Left ventricle myocardium inferior (tissue), 1 donor: ENCODE data around the gene WDHD1. TPM values are rescaled to one million over a fixed set of nuclear protein-coding genes. Genes with fewer than 3 reads are reported as not detected.

ENCODE experiments used
- DNase-seq: peaks from one replicate; pipeline ENCODE4 v3.0.0-alpha.2; 2020
- H3K27ac ChIP-seq: fragments of 200-600 bp; replicated peaks from 2 replicates; pipeline ENCODE4 v1.8.0; 2021
- H3K27me3 ChIP-seq: fragments of 200-600 bp; 2 replicates; pipeline ENCODE4 v1.8.0; 2021; ENCODE audit warnings: low read depth
- H3K36me3 ChIP-seq: fragments of 200-600 bp; 2 replicates; pipeline ENCODE4 v1.8.0; 2021
- H3K4me1 ChIP-seq: fragments of 200-600 bp; 2 replicates; pipeline ENCODE4 v1.8.0; 2021
- H3K4me3 ChIP-seq: fragments of 200-600 bp; 2 replicates; pipeline ENCODE4 v1.8.0; 2021; ENCODE audit warnings: mild to moderate bottlenecking, moderate library complexity
- H3K9me3 ChIP-seq: fragments of 200-600 bp; replicated peaks from 2 replicates; pipeline ENCODE4 v1.8.0; 2021
- CTCF ChIP-seq: fragments of 200-600 bp; IDR thresholded peaks from 2 replicates; pipeline ENCODE4 v1.8.0; 2021; ENCODE audit warnings: antibody characterized with exemption, mild to moderate bottlenecking, borderline replicate concordance
- intact Hi-C: fragments of 100-400 bp; cut with micrococcal nuclease; formaldehyde crosslinking; loops from one replicate; pipeline ENCODE4 v1.11.0; 2022
- total RNA-seq: library from RNA; stranded (reverse); fragmentation: NEBNext Ultra II Directional; extraction: Animal tissue kit (Norgen Biotek cat#: 25700); gene quantifications from one replicate; pipeline ENCODE4 v1.2.1, GENCODE V29; 2021
- donor health status: DM: no; HTN: yes; CAD: no; lungs with severe emphysema.

Gene WDHD1
- total RNA-seq, 1 donor from 2014 or later = 1.3 TPM

GRCh38 chr14:54942913-54943312, 84.0 kb downstream of the WDHD1 start:
- no peak for DNase-seq
- H3K4me3 ChIP-seq = no peak overlapping the region
- H3K27ac ChIP-seq = no peak overlapping the region
- H3K27me3 ChIP-seq = no peaks in the 10 kb centered on the region
- H3K36me3 ChIP-seq = no peaks in the 10 kb centered on the region
- intact Hi-C loops = no loop called here
- no peaks in the 10 kb centered on the region for H3K4me1 ChIP-seq
- no peak for TF ChIP-seq CTCF
- no peaks in the 10 kb centered on the region for H3K9me3 ChIP-seq

DNA sequence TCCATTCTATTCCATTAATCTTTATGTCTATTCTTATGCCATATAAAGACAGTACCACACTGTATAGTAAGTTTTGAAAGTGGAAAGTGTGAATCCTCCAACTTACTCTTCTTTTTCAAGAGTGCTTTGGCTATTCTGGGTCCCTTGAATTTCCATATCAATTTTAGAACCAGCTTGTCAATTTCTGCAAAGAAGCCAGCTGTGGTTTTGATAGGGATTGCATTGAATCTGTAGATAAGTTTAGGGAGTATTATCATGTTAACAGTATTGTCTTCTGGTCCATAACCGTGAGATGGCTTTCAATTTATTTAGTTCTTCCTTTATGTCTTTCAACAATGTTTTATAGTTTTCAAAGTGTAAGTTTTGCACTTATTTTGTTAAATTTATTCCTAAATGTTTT, 90.1 kb downstream of the WDHD1 start:
- Histone ChIP-seq H3K27ac (no peak overlapping the region), H3K36me3 (no peaks in the 10 kb centered on the region), H3K4me3 (no peak overlapping the region), H3K27me3 (no peaks in the 10 kb centered on the region), H3K4me1 (no peaks in the 10 kb centered on the region), H3K9me3 (no peaks in the 10 kb centered on the region)
- no peak for DNase-seq
- TF ChIP-seq CTCF = no peak
- intact Hi-C loops = no loop called here

DNA sequence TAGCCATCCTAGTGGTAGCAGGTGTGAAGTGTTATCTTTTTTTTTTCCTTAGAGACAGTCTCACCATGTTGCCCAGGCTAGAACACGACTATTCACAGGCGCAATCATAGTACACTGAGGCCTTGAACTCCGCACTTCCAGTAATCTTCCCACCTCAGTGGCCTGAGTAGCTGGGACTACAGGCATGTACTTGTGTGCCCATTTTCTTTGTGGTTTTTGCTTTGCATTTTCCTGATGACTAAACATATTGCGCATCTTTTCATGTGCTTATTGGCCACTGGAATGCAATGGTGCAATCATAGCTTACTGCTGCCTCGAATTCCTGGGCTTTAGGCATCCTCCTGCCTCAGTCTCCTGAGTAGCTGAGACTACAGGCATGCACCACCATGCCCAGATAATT, 90.9 kb downstream of the WDHD1 start:
- H3K27me3 ChIP-seq = no peaks in the 10 kb centered on the region
- H3K27ac ChIP-seq = no peak overlapping the region
- TF ChIP-seq CTCF = no peak
- no peaks in the 10 kb centered on the region for H3K4me1 ChIP-seq
- no peaks in the 10 kb centered on the region for H3K9me3 ChIP-seq
- H3K4me3 ChIP-seq = no peak overlapping the region
- no peaks in the 10 kb centered on the region for H3K36me3 ChIP-seq
- intact Hi-C loops = no loop called here
- no peak for DNase-seq

DNA sequence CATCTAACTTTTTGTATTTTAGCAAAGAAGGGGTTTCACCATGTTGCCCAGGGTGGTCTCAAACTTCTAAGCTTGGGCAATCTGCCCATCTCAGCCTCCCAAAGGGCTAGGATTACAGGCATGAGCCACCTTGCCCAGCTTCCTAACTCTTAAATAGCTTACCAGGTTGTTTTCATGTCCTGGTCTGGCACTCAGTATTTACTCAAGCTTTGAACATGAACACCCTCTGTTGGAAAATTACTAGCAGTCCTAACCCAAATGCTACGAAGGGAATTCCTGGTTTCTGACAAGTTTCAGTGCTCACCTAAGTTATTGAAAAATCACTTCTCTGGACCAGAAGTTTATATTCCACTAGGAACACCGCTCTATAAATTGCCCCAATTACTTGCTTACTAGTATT, 91.8 kb downstream of the WDHD1 start:
- Histone ChIP-seq H3K4me3 (no peak overlapping the region), H3K4me1 (no peaks in the 10 kb centered on the region), H3K9me3 (no peaks in the 10 kb centered on the region), H3K36me3 (no peaks in the 10 kb centered on the region), H3K27ac (no peak overlapping the region), H3K27me3 (no peaks in the 10 kb centered on the region)
- no peak for DNase-seq
- intact Hi-C loops = no loop called here
- no peak for TF ChIP-seq CTCF

- Histone ChIP-seq H3K4me3 (no peak overlapping the region), H3K36me3 (no peaks in the 10 kb centered on the region), H3K9me3 (no peaks in the 10 kb centered on the region), H3K27ac (no peak overlapping the region), H3K4me1 (no peaks in the 10 kb centered on the region), H3K27me3 (no peaks in the 10 kb centered on the region)
- intact Hi-C loops = no loop called here
- TF ChIP-seq CTCF = no peak
- no peak for DNase-seq
Measured at GRCh38 chr14:54933006-54933405, 93.9 kb downstream of the WDHD1 start.
